Calu3 (cell line): ENCODE data around the gene DHX35. TPM values are rescaled to one million over a fixed set of nuclear protein-coding genes. Genes with fewer than 3 reads are reported as not detected.

Source experiments
- BruUV-seq: library from RNA; stranded (reverse); fragments of 400-500 nt; replicated peaks from 2 replicates; lab custom pipeline; 2021; lab: Mats Ljungman, UMichigan
- CTCF ChIA-PET: fragments of 300-600 bp; sonication (Branson Sonifier 250); formaldehyde crosslinking; loops from one replicate; lab custom pipeline; 2022; ENCODE audit warnings: antibody characterized with exemption; lab: Charles Lee
- DNase-seq: peaks from one replicate; pipeline ENCODE4 v3.0.0; 2022
- H3K27ac Mint-ChIP-seq: one replicate; pipeline ENCODE4 v1.8.0; 2022; ENCODE audit warnings: mixed read lengths; ENCODE audit not compliant: unreplicated experiment
- H3K27me3 Mint-ChIP-seq: one replicate; pipeline ENCODE4 v1.8.0; 2022; ENCODE audit warnings: mixed read lengths; ENCODE audit not compliant: unreplicated experiment
- H3K36me3 Mint-ChIP-seq: one replicate; pipeline ENCODE4 v1.8.0; 2022; ENCODE audit warnings: mild to moderate bottlenecking, moderate library complexity, mixed read lengths; ENCODE audit not compliant: insufficient read depth, unreplicated experiment
- H3K4me1 Mint-ChIP-seq: one replicate; pipeline ENCODE4 v1.8.0; 2022; ENCODE audit warnings: mild to moderate bottlenecking, low read depth, mixed read lengths; ENCODE audit not compliant: unreplicated experiment
- H3K4me3 Mint-ChIP-seq: one replicate; pipeline ENCODE4 v1.8.0; 2022; ENCODE audit warnings: mild to moderate bottlenecking, low read depth, moderate library complexity, mixed read lengths; ENCODE audit not compliant: unreplicated experiment
- H3K9me3 Mint-ChIP-seq: one replicate; pipeline ENCODE4 v1.8.0; 2022; ENCODE audit warnings: low read depth, mixed read lengths; ENCODE audit not compliant: unreplicated experiment
- CTCF ChIP-seq: fragments of 200-600 bp; IDR thresholded peaks from one replicate; pipeline ENCODE4 v1.8.0; 2022; ENCODE audit warnings: antibody characterized with exemption; ENCODE audit not compliant: unreplicated experiment
- intact Hi-C: fragments of 100-400 bp; cut with micrococcal nuclease; formaldehyde crosslinking; loops from one replicate; pipeline ENCODE4 v1.10.0; 2022; ENCODE audit not compliant: unreplicated experiment
- total RNA-seq: library from RNA; stranded (reverse); gene quantifications from 2 replicates; pipeline ENCODE4 v1.2.3, GENCODE V29; 2022

The DHX35 gene
- total RNA-seq, 1 experiment from 2014 or later, result 19.1 TPM

GRCh38 chr20:38924718-38925117, 37.4 kb upstream of the DHX35 start:
- Mint-ChIP-seq H3K27me3 (peaks cover 22% of the 10 kb centered on the region), H3K4me3 (no peak overlapping the region), H3K4me1 (peaks cover 33% of the 10 kb centered on the region), H3K27ac (peak overlapping the region; percentile 3), H3K9me3 (peaks cover 3% of the 10 kb centered on the region), H3K36me3 (peaks cover 44% of the 10 kb centered on the region)
- DNase-seq, result no peak
- no TSS peak for BruUV-seq
- no peak for TF ChIP-seq CTCF
- CTCF ChIA-PET, result no interaction called here
- intact Hi-C loops, result no loop called here

GRCh38 chr20:38926142-38926933, 35.8 kb upstream of the DHX35 start, which contains the start of gene FAM83D:
TSS of gene FAM83D (plus strand) at chr20:38926417. CDS start at chr20:38926443, 26 bp downstream.
- Mint-ChIP-seq H3K9me3 (peaks cover 3% of the 10 kb centered on the region), H3K4me3 (peak within 1 kb of the TSS; percentile 78), H3K36me3 (peaks cover 48% of the 10 kb centered on the region), H3K27me3 (peaks cover 5% of the 10 kb centered on the region), H3K4me1 (peaks cover 47% of the 10 kb centered on the region), H3K27ac (peak within 1 kb of the TSS; percentile 75)
- CTCF ChIA-PET, result interaction anchor here (0.6 to 1.8 kb wide), 13 partner anchors 18 to 161 kb away, joined by 3 to 14 read pairs (median 3); partner anchors contain the start of gene DHX35
- DNase-seq, result peak; percentile 100
- TF ChIP-seq CTCF, result no peak
- BruUV-seq, result no TSS peak
- intact Hi-C loops, result loop anchor here (1.0 kb wide), 1 partner anchor 122 kb away; no protein-coding TSS in a partner anchor

GRCh38 chr20:38926934-38927616, 35.1 kb upstream of the DHX35 start:
- Mint-ChIP-seq H3K27me3 (no peaks in the 10 kb centered on the region), H3K4me3 (peak overlapping the region; percentile 78), H3K27ac (peak overlapping the region; percentile 75), H3K4me1 (peaks cover 49% of the 10 kb centered on the region), H3K9me3 (peaks cover 3% of the 10 kb centered on the region), H3K36me3 (peaks cover 48% of the 10 kb centered on the region)
- intact Hi-C loops, result loop anchor here (1.0 kb wide), 1 partner anchor 121 kb away; no protein-coding TSS in a partner anchor
- CTCF ChIA-PET, result interaction anchor here (0.7 to 1.8 kb wide), 6 partner anchors 35 to 151 kb away, joined by 3 to 14 read pairs (median 4); partner anchors contain the start of gene DHX35
- TSS peak; percentile 38 for BruUV-seq
- TF ChIP-seq CTCF, result no peak
- DNase-seq, result no peak

- H3K27me3 Mint-ChIP-seq, result no peaks in the 10 kb centered on the region
- H3K4me3 Mint-ChIP-seq, result peak overlapping the region; percentile 78
- BruUV-seq, result no TSS peak
- peak; percentile 66 for DNase-seq
- peak overlapping the region; percentile 75 for H3K27ac Mint-ChIP-seq
- H3K9me3 Mint-ChIP-seq, result peaks cover 3% of the 10 kb centered on the region
- no peak for TF ChIP-seq CTCF
- CTCF ChIA-PET, result interaction anchor here (0.7 to 2.3 kb wide), 3 partner anchors 35 to 107 kb away, joined by 3 to 10 read pairs (median 4); partner anchors contain the start of gene DHX35
- peaks cover 51% of the 10 kb centered on the region for H3K4me1 Mint-ChIP-seq
- peaks cover 48% of the 10 kb centered on the region for H3K36me3 Mint-ChIP-seq
- intact Hi-C loops, result no loop called here
These were observed 34.1 kb upstream of the DHX35 start for GRCh38 chr20:38927902-38928578.
